ENCODE results near the gene NUB1.

The NUB1 gene

GRCh38 chr7:151426441-151426903 lies 84.9 kb downstream of the NUB1 start:
- DNase-seq (ENCODE audit: low read depth): no peak

GRCh38 chr7:151426904-151427704 lies 85.5 kb downstream of the NUB1 start:
- no peak for DNase-seq (ENCODE audit: low read depth)

- no peak for DNase-seq (ENCODE audit: low read depth)
Measured at GRCh38 chr7:151427705-151428377, 86.2 kb downstream of the NUB1 start.

All from stimulated activated CD8-positive, alpha-beta memory T cell treated with anti-CD3 and anti-CD28 coated beads, Interleukin-15, amount 100 ng/mL, for 24 hours (primary cell).